Cardiac fibroblast (primary cell): ENCODE data around the gene RAB3C.

Experiments used
- DNase-seq, 2 donors: peaks; one replicate each; pipeline versions ENCODE4 v3.0.0 to v3.0.0-alpha.2; 2010; ENCODE audit warnings: low read depth in 2 of 2
- H3K4me3 ChIP-seq, 2 donors: replicated peaks in 1 of 2; 1 replicate in 1 of 2; 2 replicates in 1 of 2; pipeline ENCODE4 v1.5.1; 2011; ENCODE audit warnings: low read depth in 2 of 2, low read length in 2 of 2, mild to moderate bottlenecking in 2 of 2, moderate library complexity in 1 of 2
- TF ChIP-seq, protein P1 (sequence below): IDR thresholded peaks from one replicate; pipeline ENCODE4 v1.5.1; 2011; ENCODE audit warnings: low read depth, mild to moderate bottlenecking, low read length, inconsistent platforms

Gene RAB3C

DNA sequence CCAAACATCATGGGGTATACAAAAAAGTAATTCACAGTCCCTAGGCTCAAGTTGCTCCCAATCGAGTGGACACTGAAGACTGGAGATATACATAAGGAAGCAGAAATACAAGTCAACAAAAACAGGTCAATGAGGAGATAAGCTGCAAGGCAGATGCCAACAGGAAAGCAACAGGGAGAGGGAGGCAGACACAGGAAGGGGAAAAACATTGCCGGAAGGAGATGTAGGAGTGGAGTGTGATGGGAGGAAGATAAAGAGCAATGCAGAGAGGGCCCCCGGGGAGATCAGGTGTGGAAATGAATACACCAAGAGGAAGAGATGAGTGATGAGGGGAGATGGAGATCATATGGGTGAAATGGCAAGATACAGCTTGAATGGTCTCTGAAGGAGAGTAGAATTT lies 243.0 kb downstream of the RAB3C start:
- no peak for DNase-seq
- TF ChIP-seq, protein P1, sequence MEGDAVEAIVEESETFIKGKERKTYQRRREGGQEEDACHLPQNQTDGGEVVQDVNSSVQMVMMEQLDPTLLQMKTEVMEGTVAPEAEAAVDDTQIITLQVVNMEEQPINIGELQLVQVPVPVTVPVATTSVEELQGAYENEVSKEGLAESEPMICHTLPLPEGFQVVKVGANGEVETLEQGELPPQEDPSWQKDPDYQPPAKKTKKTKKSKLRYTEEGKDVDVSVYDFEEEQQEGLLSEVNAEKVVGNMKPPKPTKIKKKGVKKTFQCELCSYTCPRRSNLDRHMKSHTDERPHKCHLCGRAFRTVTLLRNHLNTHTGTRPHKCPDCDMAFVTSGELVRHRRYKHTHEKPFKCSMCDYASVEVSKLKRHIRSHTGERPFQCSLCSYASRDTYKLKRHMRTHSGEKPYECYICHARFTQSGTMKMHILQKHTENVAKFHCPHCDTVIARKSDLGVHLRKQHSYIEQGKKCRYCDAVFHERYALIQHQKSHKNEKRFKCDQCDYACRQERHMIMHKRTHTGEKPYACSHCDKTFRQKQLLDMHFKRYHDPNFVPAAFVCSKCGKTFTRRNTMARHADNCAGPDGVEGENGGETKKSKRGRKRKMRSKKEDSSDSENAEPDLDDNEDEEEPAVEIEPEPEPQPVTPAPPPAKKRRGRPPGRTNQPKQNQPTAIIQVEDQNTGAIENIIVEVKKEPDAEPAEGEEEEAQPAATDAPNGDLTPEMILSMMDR = no peak

DNA sequence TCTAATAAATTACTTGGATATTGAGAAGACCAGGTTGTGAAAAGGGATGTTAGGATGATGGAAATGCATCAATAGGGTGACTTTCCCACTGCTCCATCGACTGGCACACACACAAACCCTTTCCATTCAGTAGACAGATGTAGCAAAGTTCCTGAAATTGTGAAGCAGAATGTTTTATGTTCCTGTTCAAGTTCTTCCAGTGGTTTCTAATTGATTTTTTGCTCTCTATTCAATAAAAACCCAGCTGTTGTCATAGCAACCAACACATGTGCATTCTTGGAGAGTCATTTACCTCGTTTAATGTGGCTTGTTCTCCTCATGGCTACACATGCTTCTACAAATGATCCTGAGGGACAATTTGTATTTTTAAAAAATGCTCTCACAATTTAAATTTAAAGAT lies 244.6 kb downstream of the RAB3C start:
- H3K4me3 ChIP-seq = no peak overlapping the region
- DNase-seq = no peak
- TF ChIP-seq, protein P1 = no peak

More for the DNA sequence above, 243.0 kb downstream of the RAB3C start:
- H3K4me3 ChIP-seq = no peak overlapping the region

DNA sequence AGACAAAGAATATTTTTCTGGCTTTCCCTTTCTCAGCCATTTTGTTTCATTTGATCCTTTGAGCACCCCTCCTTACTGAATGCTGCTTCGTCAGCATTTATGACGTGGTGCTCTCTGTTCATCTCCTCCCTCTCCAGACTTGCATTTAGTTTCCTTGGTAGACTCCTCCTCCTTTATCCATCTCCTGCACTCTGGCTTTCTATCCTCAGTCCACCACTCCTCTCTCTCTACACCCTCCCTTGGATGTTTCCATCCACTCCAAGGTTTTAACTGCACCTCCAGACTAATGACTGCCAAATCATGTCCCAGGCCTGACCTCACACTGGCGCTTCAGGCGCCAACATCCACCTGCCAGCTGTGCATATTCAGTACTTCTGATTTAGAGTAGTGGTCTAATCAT lies 245.4 kb downstream of the RAB3C start:
- DNase-seq = no peak
- H3K4me3 ChIP-seq = no peak overlapping the region
- TF ChIP-seq, protein P1 = no peak

DNA sequence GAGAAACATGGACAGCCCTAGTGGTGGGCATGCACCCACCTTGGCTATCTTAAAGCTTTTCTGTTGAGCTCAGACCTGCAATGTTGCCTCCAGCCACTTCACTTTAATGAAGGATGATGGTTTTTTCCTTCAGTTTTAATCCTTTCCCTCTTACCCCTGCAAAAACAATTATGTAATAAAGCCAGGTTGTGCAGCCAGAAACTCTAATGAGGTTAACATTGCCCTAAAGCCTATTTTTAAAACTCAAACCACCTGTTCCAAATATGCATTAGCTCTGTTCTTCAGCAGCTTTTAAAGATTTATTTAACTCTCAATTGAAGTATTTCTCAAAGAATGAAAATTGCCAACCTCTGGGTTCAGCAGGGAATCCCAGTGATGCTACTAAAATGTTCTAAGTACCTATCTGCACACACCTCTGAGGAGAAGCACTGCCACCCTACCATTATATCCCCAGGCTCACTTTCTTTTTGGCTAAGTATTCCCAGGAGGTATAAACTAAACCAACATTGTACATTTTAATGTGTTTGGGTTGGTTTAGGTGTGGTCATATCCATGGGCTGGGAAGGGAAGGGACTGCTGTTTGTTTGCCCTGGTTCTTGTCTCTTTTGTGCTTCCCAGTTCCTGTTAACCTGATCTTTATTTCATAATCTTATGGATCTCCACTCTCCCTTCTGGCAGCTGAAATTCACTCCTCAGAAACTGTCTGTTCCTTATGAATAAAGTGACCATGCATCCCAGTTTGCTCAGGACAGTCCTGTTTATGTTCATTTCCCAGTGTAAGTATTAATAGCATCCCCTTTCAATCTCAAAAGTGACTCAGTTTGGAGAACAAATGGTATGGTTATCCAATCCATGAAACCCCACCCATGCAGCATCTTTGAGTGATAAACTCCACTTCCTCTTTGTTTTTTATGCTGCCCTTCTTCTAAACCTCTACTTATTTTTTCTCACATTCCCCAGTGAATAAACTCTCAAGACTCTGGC lies 251.7 kb downstream of the RAB3C start:
- TF ChIP-seq, protein P1 = no peak
- no peak for DNase-seq
- H3K4me3 ChIP-seq = no peak overlapping the region

DNA sequence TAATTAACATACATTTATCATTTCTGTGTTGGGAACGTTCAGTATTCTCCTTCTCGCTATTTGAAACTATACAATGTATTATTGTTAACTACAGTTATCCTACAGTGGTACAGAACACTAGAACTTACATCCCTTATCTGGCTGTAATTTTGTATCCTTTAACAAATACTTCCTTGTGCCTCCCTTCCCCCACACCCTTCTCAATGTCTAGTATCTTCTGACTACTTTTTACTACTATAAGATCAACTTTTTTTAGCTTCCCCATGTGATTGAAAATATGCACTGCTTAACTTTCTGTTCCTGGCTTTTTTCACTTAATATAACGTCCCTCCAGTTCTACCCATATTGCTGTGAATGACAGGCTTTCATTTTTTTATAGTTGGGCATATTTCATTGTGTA lies 253.5 kb downstream of the RAB3C start:
- no peak for DNase-seq
- H3K4me3 ChIP-seq = no peak overlapping the region
- TF ChIP-seq, protein P1 = no peak

DNA sequence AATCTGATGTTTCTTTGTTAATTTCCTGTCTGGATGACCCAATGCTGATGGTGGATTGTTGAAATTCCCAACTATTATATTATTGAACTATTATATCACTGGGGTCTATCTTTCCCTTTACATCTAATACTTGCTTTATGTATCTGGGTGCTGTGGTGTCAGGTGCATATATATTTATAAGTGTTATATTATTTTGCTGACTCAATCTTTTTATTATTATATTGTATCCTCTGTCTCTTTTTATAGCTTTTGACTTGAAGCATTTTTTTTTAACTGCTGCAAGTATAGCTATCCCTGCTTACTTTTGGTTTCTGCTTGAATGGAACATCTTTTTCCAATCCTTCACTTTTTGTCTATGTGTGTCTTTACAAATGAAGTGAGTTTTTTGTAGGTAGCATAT lies 255.9 kb downstream of the RAB3C start:
- TF ChIP-seq, protein P1 = no peak
- H3K4me3 ChIP-seq = no peak overlapping the region
- no peak for DNase-seq
